Activated CD8-positive, alpha-beta memory T cell treated with anti-CD3 and anti-CD28 coated beads for 1 hour (primary cell): ENCODE measurements around the gene FGF12.

Source experiments
- DNase-seq, 2 donors: peaks; one replicate each; pipeline ENCODE4 v3.0.0-alpha.2; 2020; ENCODE audit warnings: low read depth in 1 of 2; ENCODE audit errors: extremely low read depth in 1 of 2

The FGF12 gene

DNA sequence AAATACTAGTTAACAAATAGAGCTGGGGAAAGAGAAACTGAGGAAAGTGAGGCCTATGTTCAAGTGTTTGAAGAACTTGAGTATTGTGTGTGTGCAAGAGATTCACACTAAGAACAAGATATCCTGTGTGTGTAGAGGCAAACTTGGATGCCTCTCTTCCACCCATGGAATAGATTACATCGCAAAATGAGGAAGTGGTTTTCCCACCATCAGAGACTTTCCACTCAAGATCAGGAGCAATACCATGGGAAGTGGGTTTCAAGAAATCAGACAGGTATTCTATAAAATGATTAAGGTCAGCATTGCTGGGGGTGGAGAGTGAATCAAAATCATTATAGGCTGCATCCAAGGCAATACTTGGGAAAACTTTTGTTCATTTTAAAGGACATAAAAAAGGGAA is 308.0 kb downstream of the FGF12 start:
- no peak for DNase-seq

DNA sequence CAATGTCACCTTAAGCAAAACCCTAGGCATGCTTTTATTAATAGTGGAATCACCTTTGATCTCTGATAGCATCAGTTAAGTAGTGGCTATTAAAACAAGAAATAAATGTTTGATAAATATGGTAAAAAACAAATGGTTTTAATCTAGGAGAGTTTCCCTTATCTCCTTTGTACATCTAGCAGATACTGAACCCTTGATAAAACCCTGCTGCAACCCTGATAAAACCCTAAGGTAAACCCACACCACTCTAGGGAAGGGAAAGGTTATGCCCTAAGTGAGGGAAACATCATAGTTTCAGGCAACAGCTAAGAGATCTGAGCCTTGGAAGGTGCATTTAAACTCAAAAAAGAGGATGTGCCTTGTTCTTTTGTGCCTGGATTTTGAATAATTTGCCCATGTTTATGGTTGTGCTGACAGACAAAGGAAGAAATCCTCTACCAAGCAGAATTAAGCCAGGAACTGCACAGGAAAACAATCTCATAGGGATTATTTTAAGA is 309.7 kb downstream of the FGF12 start:
- DNase-seq: no peak

DNA sequence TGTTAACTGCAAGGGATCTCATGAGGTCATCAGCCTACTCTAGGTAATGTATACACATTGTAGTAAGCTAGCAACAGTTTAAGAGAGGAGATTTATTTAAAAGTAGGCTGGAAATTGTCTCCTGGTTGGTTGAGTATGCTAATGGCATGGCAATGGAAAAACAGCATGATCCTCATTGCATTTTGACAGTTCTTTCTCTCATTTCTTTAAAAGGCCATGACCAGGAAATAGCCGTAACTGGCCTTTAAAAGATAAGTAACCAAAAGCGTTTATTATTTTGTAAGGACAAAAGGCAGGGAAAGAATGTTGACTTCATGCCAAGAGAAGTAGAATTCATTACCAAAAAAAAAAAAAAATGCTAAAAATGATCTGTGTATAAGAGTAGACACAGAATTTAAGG is 310.3 kb downstream of the FGF12 start:
- DNase-seq: no peak

DNA sequence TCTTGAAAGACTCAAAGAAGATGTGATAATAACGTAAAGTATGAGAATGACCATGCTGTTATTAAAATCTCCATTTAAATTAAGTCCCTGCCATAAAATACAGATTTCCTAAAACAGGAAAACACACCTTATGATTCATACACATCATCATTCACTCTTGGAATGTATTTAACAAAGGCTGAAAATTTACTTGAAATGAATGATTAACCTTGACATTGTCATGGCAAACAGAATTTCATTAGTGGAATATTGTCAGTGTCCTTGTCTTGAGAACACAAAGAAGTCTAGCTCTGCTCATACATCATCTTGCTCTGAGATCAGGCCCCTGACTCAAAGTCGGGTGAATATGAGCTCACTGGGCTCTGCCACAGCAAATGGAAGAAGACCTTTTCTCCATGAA is 313.9 kb downstream of the FGF12 start:
- DNase-seq: no peak

DNA sequence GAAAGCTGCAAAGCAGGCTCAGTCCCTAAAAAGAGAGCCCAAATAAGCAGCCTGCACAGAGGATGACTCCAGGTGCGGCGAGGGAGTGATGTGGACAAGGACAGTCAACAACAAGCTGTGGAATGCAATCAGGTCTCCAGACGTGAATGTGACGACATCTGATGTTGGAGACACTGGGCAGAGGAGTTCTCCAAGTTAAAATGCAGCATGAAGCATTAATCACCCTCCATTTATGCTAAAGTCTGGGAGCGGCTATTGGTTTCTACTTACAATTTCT is 316.7 kb downstream of the FGF12 start:
- no peak for DNase-seq

DNA sequence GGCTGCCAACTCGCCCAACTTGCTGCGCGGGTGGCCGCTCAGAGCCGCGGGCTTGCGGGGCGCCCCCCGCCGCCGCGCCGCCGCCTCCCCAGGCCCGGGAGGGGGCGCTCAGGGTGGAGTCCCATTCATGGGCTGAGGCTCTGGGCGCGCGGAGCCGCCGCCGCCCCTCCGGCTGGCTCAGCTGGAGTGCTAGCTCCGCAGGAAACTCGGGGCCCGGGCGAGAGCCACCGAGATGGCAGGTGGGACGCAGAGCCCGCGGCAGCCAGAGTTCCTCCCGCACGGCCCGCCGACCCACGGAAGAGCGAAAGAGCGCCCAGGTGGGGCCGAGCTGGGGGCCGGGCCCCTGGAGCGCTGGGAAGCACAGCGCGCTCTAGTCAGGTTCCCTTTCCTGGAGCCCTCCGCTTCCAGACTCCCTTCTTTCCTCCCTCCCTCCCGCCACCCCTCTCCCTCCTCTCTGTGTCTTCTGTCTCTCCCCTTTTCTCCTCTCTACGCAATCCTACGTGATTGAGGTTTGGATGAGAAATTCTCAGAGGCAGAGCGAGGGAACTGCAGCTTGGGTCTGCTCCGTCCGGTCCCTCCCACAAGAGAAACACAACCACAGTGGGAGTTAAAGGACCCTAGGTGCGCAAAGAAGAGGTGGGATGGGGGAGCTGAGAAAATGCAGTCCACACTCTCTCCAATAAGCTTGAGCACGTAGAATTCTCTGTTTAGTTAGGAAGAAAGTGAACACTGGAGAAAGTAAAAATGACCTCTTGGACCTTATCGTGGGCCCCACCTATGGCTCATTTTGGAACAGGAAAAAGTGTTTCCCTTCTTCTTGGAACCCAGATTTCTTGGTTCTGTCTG is 317.3 kb downstream of the FGF12 start:
- no peak for DNase-seq

DNA sequence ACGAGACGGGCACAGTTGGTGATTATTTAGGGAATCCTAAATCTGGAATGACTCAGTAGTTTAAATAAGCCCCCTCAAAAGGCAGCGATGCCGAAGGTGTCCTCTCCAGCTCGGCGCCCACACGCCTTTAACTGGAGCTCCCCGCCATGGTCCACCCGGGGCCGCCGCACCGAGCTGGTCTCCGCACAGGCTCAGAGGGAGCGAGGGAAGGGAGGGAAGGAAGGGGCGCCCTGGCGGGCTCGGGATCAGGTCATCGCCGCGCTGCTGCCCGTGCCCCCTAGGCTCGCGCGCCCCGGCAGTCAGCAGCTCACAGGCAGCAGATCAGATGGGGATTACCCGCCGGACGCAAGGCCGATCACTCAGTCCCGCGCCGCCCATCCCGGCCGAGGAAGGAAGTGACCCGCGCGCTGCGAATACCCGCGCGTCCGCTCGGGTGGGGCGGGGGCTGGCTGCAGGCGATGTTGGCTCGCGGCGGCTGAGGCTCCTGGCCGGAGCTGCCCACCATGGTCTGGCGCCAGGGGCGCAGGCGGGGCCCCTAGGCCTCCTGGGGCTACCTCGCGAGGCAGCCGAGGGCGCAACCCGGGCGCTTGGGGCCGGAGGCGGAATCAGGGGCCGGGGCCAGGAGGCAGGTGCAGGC is 318.0 kb downstream of the FGF12 start:
- DNase-seq: no peak

DNA sequence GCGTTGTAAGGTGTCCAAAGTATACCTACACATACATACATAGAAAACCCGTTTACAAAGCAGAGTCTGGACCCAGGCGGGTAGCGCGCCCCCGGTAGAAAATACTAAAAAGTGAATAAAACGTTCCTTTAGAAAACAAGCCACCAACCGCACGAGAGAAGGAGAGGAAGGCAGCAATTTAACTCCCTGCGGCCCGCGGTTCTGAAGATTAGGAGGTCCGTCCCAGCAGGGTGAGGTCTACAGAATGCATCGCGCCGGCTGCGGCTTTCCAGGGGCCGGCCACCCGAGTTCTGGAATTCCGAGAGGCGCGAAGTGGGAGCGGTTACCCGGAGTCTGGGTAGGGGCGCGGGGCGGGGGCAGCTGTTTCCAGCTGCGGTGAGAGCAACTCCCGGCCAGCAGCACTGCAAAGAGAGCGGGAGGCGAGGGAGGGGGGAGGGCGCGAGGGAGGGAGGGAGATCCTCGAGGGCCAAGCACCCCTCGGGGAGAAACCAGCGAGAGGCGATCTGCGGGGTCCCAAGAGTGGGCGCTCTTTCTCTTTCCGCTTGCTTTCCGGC is 318.6 kb downstream of the FGF12 start:
- DNase-seq: no peak

DNA sequence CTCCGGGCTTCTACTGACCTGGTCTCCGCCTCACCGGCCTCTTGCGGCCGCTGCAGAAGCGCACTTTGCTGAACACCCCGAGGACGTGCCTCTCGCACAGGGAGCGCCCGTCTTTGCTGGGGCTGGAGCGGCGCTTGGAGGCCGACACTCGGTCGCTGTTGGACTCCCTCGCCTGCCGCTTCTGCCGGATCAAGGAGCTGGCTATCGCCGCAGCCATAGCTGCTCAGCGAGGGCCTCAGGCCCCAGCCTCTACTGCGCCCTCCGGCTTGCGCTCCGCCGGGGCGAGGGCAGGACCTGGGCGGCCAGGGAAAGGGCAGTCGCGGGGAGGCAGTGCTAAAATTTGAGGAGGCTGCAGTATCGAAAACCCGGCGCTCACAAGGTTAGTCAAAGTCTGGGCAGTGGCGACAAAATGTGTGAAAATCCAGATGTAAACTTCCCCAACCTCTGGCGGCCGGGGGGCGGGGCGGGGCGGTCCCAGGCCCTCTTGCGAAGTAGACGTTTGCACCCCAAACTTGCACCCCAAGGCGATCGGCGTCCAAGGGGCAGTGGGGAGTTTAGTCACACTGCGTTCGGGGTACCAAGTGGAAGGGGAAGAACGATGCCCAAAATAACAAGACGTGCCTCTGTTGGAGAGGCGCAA is 319.2 kb downstream of the FGF12 start:
- no peak for DNase-seq

DNA sequence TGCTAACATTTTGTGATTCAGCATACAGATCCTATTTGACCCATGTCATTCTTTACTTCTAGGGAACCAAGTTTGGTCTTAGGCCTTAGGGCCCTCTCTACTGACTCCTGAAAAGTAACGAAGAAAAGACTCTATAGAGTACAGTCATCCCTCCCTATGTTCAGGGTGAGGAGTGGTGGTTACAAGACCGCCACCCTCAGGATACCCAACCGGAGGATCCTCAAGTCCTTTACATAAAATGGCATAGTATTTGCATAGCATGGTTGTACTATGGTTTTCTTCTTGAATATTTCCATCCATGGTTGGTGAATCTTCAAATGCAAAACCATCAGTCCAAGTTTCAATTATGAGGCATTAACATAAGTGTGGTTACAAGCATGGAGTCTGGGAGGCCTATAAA is 327.6 kb downstream of the FGF12 start:
- no peak for DNase-seq

DNA sequence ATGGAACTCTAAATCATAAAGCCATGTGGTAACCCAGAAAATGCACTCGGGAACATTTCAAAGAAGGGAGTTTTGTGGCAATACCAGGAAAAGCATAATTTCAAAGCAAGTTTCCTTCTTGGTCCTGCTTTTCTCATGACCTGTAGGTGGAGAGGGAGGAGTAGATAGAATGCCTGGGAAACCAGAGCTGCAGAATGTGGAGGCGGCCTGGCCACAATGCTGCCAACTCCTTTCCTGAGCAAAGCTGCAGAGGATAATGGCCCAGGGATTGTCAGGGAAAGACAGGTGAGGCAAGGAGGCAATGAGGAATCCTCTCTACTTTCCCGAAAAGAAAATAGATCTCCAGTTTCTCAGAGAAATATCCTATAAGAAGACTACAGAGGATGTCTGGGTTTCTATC is 330.3 kb downstream of the FGF12 start:
- DNase-seq: no peak

DNA sequence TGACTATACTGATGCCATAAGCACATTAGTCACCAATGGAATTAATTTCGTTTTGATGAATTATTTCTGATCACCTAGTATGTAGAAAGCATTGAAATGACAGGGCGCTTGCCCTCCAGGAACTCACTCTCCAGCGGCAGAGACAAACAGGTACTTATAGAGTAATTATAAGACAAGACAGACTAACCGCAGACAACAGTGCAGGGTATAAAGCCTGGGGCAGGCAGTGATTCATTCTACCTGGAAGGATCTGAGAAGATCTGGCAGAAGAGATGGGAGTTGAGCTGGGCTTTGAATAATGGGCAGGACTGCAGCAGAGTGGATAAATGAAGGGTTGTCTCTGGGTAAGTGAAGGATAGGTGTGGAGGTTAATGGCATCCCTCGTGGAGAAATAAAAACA is 331.8 kb downstream of the FGF12 start:
- no peak for DNase-seq

DNA sequence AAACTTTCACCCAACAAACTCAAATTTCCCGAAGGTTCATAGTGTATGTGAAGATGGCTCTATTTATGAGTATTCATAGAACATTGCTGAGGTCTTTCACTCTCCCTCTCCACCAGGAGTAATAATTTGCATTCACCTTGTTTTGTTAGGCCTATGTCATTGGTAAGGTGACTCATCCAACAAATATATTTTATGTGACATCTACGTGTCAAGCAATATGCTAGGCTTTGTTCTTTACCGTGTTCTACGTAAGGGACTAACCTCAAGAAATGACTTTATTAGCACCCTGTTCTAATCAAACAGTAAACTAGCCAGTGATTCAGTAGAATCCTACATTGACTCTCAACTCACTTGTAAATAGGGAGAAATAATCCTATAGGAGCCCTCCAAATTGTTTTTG is 334.4 kb downstream of the FGF12 start:
- no peak for DNase-seq

DNA sequence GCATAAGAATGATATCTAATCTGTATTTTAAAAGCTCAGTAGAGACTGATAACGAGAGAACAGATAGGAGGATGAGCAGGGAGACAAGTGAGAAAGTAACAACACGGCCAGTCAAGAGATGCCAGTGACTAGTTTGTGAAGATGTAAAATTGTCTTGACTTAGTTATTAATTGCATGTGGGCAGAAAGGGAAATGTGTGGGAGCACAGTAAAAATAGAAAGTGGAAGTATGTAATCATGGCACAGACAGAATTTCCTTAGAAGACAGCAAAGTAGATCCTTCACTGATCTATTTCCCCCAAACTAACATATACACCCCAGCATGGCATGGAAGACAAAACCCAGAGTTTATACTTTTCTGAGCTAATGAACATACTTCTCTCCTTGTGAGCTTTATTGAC is 344.5 kb downstream of the FGF12 start:
- no peak for DNase-seq

DNA sequence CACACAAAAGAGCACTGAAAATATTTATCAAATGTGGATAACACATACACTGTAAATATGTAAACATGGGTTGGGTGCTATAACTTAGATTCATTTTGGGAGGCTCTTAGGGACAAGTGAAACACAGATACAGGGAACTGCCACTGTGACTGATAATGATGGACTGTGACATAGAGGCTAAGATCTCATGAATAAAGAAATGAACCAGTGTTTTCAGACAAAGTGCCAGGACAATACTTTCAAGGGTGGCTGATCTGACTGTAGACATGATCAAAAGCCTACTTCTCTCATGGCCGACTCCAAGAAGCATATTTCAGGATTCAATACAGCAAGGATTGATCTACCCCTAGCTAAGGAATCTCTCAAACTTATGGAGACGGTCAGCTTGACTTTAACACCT is 353.8 kb downstream of the FGF12 start:
- DNase-seq: no peak

DNA sequence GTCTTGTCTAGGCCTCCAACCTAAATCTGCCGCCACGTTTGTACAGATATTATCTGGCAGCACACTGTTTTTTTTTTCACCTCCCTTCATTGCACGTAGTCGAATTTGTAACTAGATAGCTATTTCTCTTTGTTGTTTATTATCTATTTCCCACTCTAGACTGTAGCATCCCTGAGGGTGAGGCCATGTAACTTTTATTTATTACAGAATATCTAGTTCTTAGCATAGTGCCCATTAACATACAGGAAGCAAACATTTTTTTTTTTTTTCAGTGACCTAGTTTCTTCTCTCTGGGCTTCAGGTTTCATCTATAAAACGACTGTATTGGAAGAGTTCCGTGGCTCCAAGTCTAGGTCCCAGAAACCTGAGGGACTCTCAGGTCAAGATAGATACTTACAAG is 354.3 kb downstream of the FGF12 start:
- DNase-seq: no peak

DNA sequence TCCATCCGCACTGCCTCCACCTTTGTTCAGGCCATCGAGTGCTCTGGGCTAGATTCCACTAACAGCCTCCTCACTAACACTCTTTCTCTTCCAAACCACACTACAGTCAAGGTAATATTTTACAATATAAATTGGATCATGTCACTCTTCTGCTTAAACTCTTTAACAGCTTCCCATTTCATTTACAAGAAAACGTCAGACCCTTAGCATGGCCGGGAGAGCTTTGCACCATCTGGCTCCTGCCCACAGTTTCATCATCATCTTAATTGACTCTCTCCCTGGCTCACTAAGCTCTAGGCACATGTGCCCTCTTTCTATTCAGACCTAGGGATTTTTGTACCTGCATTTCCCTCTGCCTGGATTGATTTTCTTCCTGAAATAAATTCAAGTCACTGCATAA is 354.7 kb downstream of the FGF12 start:
- no peak for DNase-seq

DNA sequence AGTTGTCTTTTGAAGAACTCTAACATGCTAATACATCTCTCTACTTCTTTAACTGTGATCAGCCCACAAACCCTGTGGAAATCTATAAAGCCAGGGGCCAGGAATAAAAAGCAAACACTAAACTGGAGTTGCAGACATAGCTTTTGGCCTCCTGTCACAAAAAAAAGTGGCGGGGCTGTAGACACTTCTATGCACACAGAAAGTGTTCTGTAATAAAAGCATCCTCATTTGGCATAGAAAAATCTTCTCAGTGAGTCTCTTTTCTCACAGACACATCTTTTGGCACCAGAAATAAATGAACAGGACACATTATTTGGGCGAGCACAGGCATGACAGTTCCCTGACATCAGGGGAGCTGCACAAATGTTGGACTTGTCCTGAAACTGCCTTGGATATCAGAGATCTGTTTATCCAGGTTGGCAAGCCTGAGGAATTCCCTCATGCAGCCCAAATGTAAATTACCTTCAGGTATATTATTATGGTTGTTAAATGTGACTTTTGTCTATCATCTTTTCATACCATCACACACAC is 355.4 kb downstream of the FGF12 start:
- no peak for DNase-seq

DNA sequence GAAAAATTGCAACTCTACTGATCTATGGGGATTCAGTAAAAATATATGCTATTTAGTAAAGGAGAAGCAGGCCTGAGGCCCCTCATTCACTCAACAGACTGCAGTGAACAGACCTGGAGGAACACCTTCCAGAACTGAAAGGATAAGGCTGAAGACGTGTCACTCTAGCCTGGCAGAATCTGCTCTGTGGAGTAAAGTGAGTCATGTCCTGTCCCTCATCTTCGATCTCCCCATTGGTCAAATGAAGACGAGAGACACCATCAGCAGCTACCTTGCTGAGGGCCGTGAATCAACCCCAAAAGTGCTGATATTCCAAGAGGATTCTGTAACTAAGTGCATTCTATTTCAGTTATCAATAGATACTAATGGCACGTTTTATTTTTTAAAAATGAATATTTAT is 359.7 kb downstream of the FGF12 start:
- no peak for DNase-seq

DNA sequence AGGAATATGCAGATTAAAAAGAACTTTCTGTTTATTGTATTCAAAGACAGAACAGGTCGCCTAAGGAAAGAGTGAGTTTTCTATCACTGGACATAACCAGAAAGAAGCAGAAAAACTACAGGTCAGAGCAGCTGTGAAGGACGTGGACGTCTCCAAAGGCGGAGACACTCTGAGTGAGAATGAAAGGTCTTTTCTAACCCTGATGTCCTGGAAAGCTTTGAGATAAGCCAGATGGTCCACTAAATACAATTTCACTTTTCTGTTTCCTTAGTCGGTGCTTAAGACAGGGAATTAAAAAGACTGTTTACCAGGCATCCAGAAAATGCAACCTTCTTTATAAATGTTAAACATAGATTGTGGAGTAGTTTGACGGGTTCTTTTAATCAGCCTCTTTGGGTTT is 360.4 kb downstream of the FGF12 start:
- no peak for DNase-seq

DNA sequence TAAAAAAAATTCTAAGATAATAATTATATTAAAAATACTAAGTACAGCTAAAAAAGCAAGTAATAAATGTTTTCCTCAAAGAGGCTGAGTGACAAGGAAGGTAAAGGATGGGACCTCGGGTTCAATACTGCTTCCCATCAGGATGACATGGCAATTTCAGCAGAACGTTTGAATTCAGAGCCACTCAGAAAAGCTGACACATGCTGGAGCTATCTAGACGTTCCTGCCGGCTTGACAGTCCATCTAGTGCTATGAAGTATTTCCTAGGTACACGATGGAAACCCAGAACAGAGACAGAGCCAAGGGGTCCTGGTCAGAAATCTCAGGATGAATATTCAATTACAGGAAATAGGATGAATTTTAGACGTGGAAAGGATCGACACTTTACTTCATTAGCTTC is 361.8 kb downstream of the FGF12 start:
- DNase-seq: no peak

DNA sequence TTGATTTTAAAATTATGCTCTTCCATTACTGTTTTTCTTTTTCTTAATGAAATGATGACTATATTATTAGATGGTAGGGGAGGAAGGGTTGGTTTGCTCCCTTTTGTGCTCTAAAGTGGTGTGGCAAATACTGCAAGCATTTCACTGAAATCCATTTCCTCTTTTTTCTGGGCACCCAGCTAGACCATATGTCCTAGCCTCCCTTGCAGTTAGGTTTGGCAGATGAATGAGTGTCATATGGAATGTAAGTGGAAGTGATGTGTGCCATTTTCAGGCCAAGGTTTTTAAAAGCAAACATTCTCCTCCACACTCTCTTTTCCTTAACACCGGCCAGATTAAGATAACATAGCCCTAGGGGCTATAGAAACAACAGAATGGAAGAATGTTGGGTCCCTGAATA is 363.0 kb downstream of the FGF12 start:
- DNase-seq: no peak
